Right ventricle myocardium superior (tissue), 1 donor: ENCODE results near the gene HABP4. TPM values are rescaled to one million over a fixed set of nuclear protein-coding genes. Genes with fewer than 3 reads are reported as not detected.

Experiments
- ATAC-seq: fragments of 200-7000 bp; cut with Tn5 transposase; one replicate; pipeline ENCODE4 v1.9.1; 2020; ENCODE audit warnings: mild to moderate bottlenecking; ENCODE audit not compliant: poor library complexity
- DNase-seq: peaks from one replicate; pipeline ENCODE4 v3.0.0-alpha.2; 2020
- intact Hi-C: fragments of 100-400 bp; cut with DNase I; formaldehyde crosslinking; loops from one replicate; pipeline ENCODE4 v1.11.2; 2022
- long read RNA-seq: library from polyadenylated mRNA; unstranded; transcript quantifications from one replicate; pipeline ENCODE4 v2.0.0, GENCODE V29; 2021
- total RNA-seq: library from RNA; stranded (reverse); fragmentation: NEBNext Ultra II Directional; extraction: Animal tissue kit (Norgen Biotek cat#: 25700); gene quantifications from one replicate; pipeline ENCODE4 v1.2.1, GENCODE V29; 2021
- donor health status: DM: no; HTN: yes; CAD: no; lungs with severe emphysema.

HABP4 gene
- 22.8 TPM for total RNA-seq
- long read RNA-seq, transcript HABP4-201 (8 exons, 2,615 nt), result major isoform, 143 of 159 reads
- long read RNA-seq, partial matches to known transcripts, result 2 of 159 reads
- long read RNA-seq, other reads (novel, unspliced or antisense), result 14 of 159 reads

DNA sequence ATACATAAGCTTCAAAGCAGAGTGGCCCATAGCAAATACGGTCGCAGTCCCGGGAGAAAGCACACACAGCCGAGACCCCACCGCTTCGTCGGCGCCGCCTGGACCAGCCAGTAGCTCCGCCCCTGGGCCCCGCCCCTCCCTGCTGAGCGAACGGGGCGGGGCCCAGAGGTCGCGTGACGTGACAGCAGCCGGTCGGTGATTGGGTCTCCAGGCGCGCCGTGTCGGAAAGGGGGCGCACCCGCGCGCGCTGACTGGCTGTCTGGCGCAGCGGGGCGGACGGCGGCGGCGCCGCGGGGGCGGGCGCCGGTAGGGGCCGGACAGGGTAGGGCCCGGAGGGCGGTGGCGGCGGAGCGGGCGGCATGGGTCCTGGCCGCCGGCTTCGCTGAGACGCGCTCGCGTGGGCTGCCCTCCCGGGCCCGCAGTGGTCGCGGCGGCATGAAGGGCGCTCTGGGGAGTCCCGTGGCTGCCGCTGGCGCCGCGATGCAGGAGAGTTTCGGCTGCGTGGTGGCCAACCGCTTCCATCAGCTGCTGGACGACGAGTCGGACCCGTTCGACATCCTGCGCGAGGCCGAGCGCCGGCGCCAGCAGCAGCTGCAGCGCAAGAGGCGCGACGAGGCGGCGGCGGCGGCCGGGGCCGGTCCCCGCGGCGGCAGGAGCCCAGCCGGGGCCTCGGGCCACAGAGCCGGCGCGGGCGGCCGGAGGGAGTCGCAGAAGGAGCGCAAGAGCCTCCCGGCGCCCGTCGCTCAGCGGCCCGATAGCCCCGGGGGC is at the start of gene HABP4:
Gene HABP4 (plus strand): TSS at position 325 of the 768 bp plus-strand sequence. CDS start 111 bp downstream, at position 436.
- ATAC-seq (peak; percentile 99), DNase-seq (peak; percentile 99)
- intact Hi-C loops, result loop anchor here (2.0 to 10.0 kb wide), 3 partner anchors 31 to 205 kb away; partner anchors contain the start of genes PRXL2C and ZNF367

DNA sequence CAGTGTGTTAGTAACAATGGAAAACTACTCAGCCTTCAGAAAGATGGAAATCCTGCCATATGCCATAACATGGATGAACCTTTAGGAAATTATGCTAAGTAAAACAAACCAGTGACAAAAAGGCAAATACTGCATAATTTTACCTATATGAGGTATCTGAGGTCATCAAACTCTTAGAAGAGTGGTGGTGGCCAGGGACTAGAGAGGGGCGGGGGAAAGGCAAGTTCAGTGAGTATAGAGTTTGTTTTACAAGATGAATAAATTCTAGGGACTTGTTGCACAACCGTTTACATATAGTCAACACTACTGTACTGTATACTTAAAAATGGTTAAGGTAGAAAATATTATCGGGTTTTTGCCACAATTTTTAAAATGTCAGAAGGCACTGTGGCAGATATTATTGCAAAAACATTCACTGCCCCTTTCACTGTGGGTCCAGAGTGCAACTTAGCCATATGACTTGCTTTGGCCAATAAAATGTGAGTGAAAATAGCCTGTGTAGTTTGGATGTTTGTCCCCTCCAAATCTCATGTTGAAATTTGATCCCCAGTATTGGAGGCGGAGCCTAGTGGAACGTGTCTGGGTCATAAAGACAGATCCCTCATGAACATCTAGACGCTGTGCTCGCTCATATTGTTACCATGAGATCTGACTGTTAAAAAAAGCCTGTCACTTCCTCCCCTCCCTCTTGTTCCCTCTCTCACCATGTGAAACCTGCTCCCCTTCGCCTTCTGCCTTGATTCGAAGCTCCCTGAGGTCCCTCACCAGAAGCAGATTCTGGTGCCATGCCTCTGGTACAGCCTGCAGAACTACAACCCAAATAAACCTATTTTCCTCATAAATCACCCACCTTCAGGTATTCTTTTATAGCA is 41.3 kb upstream of the HABP4 start:
- DNase-seq, result no peak
- no peak for ATAC-seq
- intact Hi-C loops, result no loop called here

DNA sequence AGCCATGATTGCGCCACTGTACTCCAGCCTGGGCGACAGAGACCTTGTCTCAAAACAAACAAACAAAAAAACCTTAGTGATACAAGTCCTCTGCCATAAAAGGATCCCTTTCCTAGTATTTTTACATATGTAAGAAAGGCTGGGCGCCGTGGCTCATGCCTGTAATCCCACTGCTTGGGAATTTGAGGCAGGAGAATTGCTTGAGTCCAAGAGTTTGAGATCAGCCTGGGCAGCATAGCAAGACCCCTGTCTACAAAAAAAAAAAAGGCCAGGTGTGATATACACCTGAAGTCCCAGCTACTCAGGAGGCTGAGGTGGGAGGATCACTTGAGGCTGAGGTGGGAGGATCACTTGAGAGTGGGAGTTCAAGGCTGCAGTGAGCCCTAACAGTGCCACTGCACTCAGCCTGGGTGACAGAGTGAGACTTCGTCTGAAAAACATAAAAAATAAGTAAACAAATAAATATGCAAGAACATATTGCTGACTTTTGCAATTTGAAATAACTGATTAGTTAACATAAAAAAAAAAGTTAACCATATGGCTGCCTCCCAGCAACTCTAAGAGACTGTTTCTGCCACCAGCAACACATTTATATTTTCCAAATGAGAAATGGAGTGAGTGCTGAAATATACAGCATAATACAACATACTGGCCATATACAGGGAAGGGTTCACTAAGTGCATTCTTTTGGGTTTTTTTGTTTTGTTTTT is 38.7 kb upstream of the HABP4 start:
- intact Hi-C loops, result no loop called here
- no peak for DNase-seq
- no peak for ATAC-seq

DNA sequence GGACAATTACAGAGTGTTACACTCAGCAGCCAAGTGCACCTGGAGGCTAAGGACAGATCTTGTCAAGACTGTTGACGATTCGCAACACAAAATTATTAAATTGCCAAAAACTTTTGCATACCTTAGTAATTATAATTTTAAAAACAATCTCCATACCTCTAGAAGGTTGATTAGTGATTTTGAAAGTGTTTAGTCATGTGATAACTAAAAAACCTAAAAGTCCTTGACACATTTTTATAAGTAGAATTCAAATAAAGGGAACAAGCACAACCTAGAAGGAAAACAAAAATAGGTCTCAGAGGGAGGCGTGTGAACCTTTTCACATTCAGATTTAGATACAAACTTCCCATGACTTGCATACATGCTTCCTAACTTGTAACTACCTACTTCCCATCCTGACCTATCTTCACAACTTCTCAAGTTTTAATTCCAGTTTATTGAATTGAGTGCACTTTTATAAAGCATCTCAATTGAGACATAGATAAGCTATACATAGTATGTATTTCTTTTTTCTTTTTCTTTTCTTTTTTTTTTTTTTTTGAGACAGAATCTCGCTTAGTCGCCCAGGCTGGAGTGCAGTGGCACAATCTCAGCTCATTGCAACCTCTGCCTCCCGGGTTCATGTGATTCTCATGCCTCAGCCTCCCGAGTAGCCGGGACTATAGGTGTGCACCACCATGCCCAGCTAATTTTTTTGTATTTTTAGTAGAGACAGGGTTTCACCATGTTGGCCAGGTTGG is 37.6 kb upstream of the HABP4 start:
- DNase-seq (no peak), ATAC-seq (no peak)
- intact Hi-C loops, result no loop called here

- intact Hi-C loops, result no loop called here
- ATAC-seq (no peak), DNase-seq (no peak)
Measured at GRCh38 chr9:96413302-96414221, 36.4 kb upstream of the HABP4 start.

GRCh38 chr9:96417051-96417586 is 32.9 kb upstream of the HABP4 start:
- ATAC-seq (peak; percentile 35), DNase-seq (peak; percentile 93)
- intact Hi-C loops, result loop anchor here (5.0 kb wide), 1 partner anchor 35 kb away; the partner anchor contains the start of gene SLC35D2

GRCh38 chr9:96417661-96418082 is 32.3 kb upstream of the HABP4 start:
- DNase-seq (peak; percentile 45), ATAC-seq (no peak)
- intact Hi-C loops, result loop anchor here (2.0 to 5.0 kb wide), 2 partner anchors 33 to 35 kb away; partner anchors contain the start of genes HABP4 and SLC35D2

GRCh38 chr9:96418083-96418919 is 31.7 kb upstream of the HABP4 start, which contains the start of gene ZNF367:
Gene ZNF367 (minus strand): TSS chr9:96418370. CDS start chr9:96418032, 338 bp downstream.
- peak; percentile 86 for ATAC-seq
- DNase-seq, result peak; percentile 99
- intact Hi-C loops, result loop anchor here (2.0 to 5.0 kb wide), 2 partner anchors 32 to 36 kb away; partner anchors contain the start of genes HABP4 and SLC35D2

- DNase-seq (peak; percentile 88), ATAC-seq (peak; percentile 79)
- intact Hi-C loops, result loop anchor here (2.0 to 5.0 kb wide), 2 partner anchors 32 to 37 kb away; partner anchors contain the start of genes HABP4 and SLC35D2
Measured at GRCh38 chr9:96418920-96419690, 30.9 kb upstream of the HABP4 start.

DNA sequence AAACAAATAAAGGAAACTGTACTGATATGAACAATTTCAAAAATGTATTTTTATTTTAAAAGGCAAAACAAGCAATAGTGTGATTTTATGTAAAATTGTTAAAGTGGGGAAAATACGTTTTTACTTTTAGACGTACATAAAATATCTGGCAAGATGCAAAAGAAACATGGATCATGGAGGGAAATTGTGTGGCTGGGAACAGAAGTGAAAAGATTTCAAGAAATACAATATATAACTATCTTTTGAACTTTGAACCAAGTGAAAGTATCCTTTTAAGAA is 30.3 kb upstream of the HABP4 start:
- ATAC-seq (no peak), DNase-seq (no peak)
- intact Hi-C loops, result loop anchor here (2.0 to 5.0 kb wide), 2 partner anchors 31 to 37 kb away; partner anchors contain the start of genes HABP4 and SLC35D2

DNA sequence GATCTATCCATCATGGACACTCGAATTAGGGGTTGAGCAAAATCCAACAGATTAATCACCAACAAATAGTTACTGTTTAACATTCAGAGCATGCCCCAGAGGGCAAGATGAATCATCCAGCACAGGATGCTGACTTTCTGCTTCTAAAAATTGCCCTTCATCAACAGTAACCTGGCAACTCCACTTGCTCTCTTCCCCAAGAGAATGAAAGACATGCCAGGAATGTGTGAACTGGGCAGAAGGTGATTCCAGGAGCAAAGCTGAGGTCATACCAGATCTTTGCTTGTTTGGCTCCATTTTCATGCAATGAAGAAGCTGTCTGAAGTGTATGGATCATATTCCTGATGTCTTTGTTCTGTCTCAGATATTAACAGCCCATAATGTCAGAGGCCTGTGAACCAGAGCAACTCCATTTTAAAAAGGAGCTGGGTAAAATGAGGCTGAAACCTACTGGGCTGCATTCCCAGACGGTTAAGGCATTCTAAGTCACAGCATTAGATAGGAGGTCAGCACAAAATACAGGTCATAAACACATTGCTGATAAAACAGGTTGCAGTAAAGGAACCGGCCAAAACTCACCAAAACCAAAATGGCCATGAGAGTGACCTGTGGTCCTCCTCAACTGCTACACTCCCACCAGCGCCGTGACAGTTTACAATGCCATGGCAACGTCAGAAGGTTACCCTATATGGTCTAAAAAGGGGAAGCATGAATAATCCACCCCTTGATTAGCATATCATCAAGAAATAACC is 29.3 kb upstream of the HABP4 start:
- no peak for DNase-seq
- intact Hi-C loops, result no loop called here
- peak; percentile 42 for ATAC-seq

- ATAC-seq (no peak), DNase-seq (no peak)
- intact Hi-C loops, result no loop called here
Measured at GRCh38 chr9:96423322-96423984, 26.5 kb upstream of the HABP4 start.

GRCh38 chr9:96423985-96424336 is 26.0 kb upstream of the HABP4 start:
- no peak for ATAC-seq

More at GRCh38 chr9:96423985-96424336, 26.0 kb upstream of the HABP4 start:
- intact Hi-C loops, result no loop called here
- DNase-seq, result no peak
